Measurements from ENCODE around the gene SLC35B4. TPM values are rescaled to one million over a fixed set of nuclear protein-coding genes. Genes with fewer than 3 reads are reported as not detected.
"Not testable (repeated sequence)": the region's sequence is repeated elsewhere in the genome, so short reads cannot be mapped to it uniquely, and the experiment has no call there.

SLC35B4 gene
- total RNA-seq, 2 experiments from 2014 or later: 20.7 to 23.1 TPM

- CTCF ChIA-PET: no interaction called here
- POLR2A ChIA-PET: no interaction called here
Observed at GRCh38 chr7:134297489-134297888, 19.2 kb downstream of the SLC35B4 start.

GRCh38 chr7:134295982-134296381, 20.7 kb downstream of the SLC35B4 start:
- CTCF ChIA-PET, POLR2A ChIA-PET: not testable (repeated sequence)

DNA sequence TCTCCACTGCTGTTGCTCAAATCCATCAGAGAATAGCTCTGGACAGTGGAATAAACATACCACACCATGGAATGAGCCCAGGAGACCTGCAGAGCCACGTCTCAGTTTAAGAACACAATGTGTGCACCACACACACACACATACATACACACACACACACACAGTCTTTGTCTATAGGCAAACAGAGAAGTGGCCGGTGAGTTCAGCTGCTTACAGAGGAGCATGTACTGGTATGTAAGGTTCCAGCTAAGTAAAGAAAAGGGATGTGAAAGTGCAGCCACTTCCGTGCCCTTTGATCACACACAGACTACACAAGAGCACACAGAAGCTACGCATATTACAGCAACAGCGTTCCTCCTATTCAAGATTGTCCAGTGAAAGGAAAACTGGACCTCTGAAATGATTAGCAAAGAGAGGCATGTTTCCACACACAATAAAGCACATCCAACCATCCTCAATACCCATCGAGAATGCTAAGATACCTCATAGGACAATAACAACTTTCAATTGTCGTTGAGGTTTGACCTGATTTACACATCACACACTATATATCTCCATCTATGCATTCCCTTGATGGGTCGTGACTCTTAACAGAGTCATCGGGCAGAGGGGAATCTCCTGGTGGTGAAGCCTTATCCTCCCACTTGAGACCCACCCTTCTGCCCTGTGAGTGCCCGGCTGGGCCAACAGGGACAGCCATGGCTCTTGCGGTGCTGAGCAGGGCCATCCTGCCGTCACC, 23.6 kb downstream of the SLC35B4 start:
- POLR2A ChIA-PET: no interaction called here

GRCh38 chr7:134290286-134290685, 26.4 kb downstream of the SLC35B4 start:
- POLR2A ChIA-PET: no interaction called here
- CTCF ChIA-PET: no interaction called here

More for the DNA sequence above, 23.6 kb downstream of the SLC35B4 start:
- CTCF ChIA-PET: no interaction called here

DNA sequence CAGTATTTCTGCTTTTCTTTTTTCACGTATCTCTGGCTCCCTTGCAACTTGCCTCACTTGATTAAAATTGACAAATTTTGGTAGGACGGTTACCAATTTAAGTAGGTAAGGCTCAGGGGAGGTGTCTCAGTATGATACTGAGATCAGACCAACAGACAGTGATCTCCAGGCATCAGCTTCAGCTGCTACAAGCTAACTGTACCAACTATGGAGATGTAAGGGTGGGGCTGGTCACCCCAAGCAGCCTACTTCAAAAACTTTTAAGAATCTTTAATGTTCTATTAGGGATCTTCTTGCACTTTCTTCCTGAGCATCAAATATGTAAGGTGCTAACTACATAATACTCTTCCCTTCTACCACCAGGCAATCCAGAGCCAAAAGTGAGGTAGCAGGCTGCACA, 26.9 kb downstream of the SLC35B4 start:
- ChIA-PET POLR2A (no interaction called here), CTCF (no interaction called here)

DNA sequence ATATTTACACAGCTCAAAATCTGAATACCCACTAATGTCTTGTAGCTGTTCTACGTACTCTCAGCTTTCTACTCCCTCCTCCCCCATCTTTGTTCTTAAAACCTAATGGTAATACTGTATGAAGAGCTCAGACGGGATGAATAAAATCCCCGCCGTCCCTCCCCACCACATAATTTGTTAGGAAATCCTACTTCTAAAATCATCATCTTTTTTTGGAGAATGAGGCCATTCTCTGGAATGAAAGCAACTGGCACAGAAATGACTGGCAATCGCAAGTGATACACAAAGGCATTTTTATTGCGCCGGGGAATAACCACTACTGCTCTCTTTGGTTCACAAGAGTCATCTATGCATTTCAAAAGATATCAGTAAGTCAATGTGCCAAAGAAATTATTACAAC, 27.3 kb downstream of the SLC35B4 start:
- ChIA-PET CTCF (no interaction called here), POLR2A (no interaction called here)

DNA sequence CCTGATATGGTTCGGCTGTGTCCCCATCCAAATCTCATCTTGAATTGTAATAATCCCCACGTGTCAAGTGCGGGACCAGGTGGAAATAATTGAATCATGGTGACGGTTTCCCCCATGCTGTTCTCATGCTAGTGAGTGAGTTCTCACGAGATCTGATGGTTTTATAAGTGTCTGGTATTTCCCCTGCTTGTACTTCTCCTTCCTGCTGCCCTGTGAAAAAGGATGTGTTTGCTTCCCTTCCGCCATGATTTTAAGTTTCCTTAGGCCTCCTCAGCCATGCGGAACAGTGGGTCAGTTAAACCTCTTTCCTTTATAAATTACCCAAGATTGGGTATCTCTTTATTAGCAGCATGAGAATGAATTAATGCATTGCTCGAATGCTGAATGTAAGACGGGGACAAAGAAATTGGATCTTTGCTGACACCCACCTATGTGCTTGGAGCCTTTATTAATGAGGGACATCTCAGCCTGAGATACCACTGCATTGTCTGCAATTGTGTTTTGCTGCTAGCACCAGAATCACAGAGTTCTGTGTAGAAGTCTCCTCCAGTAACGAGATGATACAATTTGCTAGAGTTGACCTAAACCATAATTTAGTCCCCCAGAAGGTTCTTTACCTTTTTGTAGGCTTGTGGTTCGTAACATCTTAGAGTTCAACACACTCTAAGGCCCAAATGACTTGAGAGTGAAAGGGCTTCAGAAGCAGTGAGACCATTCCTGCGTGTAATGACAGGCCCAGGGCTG, 28.6 kb downstream of the SLC35B4 start:
- POLR2A ChIA-PET: no interaction called here

DNA sequence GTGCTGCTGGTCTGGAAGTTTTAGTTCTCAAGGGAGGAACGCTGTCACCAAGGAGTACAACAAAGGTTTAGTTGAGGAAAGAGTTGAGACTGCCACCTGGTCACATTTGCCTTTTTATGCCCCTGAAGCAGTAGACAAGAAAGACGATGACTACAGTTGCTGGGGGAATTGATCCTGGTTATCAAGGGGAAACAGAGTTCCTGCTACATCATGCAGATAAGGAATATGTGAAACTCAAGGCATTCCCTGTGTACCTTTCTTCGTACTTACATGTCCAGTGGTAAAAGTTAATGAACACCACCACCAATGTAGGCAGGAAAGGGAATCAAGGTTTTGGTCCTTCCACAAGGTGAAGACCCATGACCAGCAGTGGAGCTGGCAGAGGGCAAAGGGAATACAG, 31.8 kb downstream of the SLC35B4 start:
- ChIA-PET CTCF (no interaction called here), POLR2A (no interaction called here)

More for the DNA sequence above, 28.6 kb downstream of the SLC35B4 start:
- CTCF ChIA-PET: no interaction called here

GRCh38 chr7:134284011-134284410, 32.7 kb downstream of the SLC35B4 start:
- ChIA-PET CTCF (no interaction called here), POLR2A (no interaction called here)

- ChIA-PET POLR2A (no interaction called here), CTCF (no interaction called here)
Observed at GRCh38 chr7:134280508-134280907, 36.2 kb downstream of the SLC35B4 start.

GRCh38 chr7:134279898-134280297, 36.8 kb downstream of the SLC35B4 start:
- POLR2A ChIA-PET: no interaction called here
- CTCF ChIA-PET: no interaction called here

DNA sequence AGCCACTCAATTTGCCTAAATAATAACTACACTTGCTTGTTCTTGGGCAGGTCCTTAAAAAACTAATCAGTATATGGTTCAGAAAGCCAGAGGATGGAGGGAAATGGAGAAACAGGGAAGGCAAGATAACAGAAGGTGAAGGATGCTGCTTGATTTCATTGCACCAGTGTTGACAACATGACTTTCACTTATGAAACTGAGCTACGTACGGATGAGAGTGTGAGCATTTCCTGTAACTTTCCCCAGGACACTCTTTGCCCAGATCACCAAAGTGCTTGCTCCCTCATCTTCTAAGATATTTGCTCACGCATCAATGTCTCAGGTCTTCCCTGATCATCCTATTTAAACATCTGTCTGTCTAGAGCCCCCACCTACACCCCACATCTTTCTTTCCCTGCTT, 37.4 kb downstream of the SLC35B4 start:
- ChIA-PET CTCF (no interaction called here), POLR2A (no interaction called here)

GRCh38 chr7:134278502-134279153, 38.1 kb downstream of the SLC35B4 start:
- ChIA-PET POLR2A (no interaction called here), CTCF (no interaction called here)

DNA sequence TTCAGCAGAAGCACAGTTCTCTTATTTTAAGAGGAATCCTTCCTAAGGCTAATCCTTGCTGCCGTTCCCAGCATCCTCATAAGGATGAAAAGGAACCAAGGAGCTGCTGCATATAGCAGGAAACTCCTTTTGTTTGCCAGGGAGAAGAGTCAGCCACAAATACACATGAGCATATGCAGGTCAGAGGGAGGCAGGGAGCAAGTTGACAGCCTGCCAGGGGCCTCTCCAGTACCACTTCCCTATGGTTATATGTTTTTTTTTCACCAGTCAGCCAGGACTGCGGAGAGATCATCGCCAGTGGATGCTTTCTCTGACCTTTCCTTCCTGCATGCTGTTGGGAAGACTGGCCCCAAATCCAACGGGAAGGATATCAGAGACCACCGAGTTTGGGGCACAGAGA, 39.8 kb downstream of the SLC35B4 start:
- ChIA-PET POLR2A (no interaction called here), CTCF (no interaction called here)

- CTCF ChIA-PET: no interaction called here
- POLR2A ChIA-PET: no interaction called here
Observed at GRCh38 chr7:134262322-134262721, 54.4 kb downstream of the SLC35B4 start.

GRCh38 chr7:134255814-134256213, 60.9 kb downstream of the SLC35B4 start:
- ChIA-PET CTCF (no interaction called here), POLR2A (no interaction called here)

- CTCF ChIA-PET: no interaction called here
- POLR2A ChIA-PET: no interaction called here
Observed at GRCh38 chr7:134254311-134254710, 62.4 kb downstream of the SLC35B4 start.

GRCh38 chr7:134248196-134248595, 68.5 kb downstream of the SLC35B4 start:
- ChIA-PET POLR2A (no interaction called here), CTCF (no interaction called here)

GRCh38 chr7:134246761-134247160, 70.0 kb downstream of the SLC35B4 start:
- CTCF ChIA-PET: no interaction called here
- POLR2A ChIA-PET: no interaction called here

DNA sequence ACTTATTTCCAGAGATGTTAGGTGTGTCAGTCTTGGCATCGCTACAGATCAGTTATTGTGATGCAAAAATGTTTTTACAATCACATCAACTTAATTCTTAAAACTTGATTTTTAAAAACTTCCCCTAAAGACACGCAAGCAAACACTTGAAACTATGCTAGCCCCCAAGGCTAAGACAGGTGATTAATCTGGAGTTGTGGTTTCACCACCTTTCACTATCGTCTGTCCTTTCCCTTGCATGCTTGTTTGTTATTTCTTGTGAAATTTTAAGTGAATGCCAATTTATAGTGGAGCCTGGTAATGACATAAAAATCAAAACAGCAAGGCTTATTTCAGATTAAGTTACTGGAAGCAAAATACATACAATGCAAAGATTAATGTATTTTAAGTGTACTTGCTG, 70.4 kb downstream of the SLC35B4 start:
- CTCF ChIA-PET: no interaction called here
- POLR2A ChIA-PET: no interaction called here

GRCh38 chr7:134245253-134245652, 71.5 kb downstream of the SLC35B4 start:
- CTCF ChIA-PET: no interaction called here
- POLR2A ChIA-PET: no interaction called here
